HG03558 (cell line): Measurements from ENCODE around the gene LRPAP1.
"Not testable (repeated sequence)": the region's sequence is repeated elsewhere in the genome, so short reads cannot be mapped to it uniquely, and the experiment has no call there.

Experiments
- ATAC-seq: cut with Tn5 transposase; IDR thresholded peaks from one replicate; pipeline ENCODE4 v1.9.1; 2021; ENCODE audit warnings: moderate number of reproducible peaks; ENCODE audit not compliant: unreplicated experiment; ENCODE audit errors: extremely low read depth

Gene LRPAP1

GRCh38 chr4:3531879-3532750, at the start of gene LRPAP1:
Gene LRPAP1, minus strand, starts transcription at chr4:3532422. Its CDS starts 10 bp downstream, at chr4:3532412.
- ATAC-seq: no peak

- not testable (repeated sequence) for ATAC-seq
Observed at GRCh38 chr4:3581334-3582090, 49.3 kb upstream of the LRPAP1 start.

GRCh38 chr4:3580859-3581258, 48.6 kb upstream of the LRPAP1 start:
- not testable (repeated sequence) for ATAC-seq

- not testable (repeated sequence) for ATAC-seq
Observed at GRCh38 chr4:3578527-3579144, 46.4 kb upstream of the LRPAP1 start.

GRCh38 chr4:3578052-3578451, 45.8 kb upstream of the LRPAP1 start:
- ATAC-seq: not testable (repeated sequence)

GRCh38 chr4:3577208-3577892, 45.1 kb upstream of the LRPAP1 start:
- not testable (repeated sequence) for ATAC-seq

GRCh38 chr4:3576533-3577207, 44.4 kb upstream of the LRPAP1 start:
- ATAC-seq: not testable (repeated sequence)

GRCh38 chr4:3575426-3576369, 43.5 kb upstream of the LRPAP1 start:
- ATAC-seq: not testable (repeated sequence)

GRCh38 chr4:3574865-3575264, 42.6 kb upstream of the LRPAP1 start:
- not testable (repeated sequence) for ATAC-seq

GRCh38 chr4:3574346-3574745, 42.1 kb upstream of the LRPAP1 start:
- ATAC-seq: not testable (repeated sequence)

GRCh38 chr4:3573131-3573530, 40.9 kb upstream of the LRPAP1 start:
- ATAC-seq: no peak

GRCh38 chr4:3572363-3572762, 40.1 kb upstream of the LRPAP1 start:
- no peak for ATAC-seq

GRCh38 chr4:3571921-3572320, 39.7 kb upstream of the LRPAP1 start:
- no peak for ATAC-seq

- ATAC-seq: not testable (repeated sequence)
Observed at GRCh38 chr4:3570923-3571322, 38.7 kb upstream of the LRPAP1 start.

- ATAC-seq: not testable (repeated sequence)
Observed at GRCh38 chr4:3569611-3570010, 37.4 kb upstream of the LRPAP1 start.

GRCh38 chr4:3566701-3567100, 34.5 kb upstream of the LRPAP1 start:
- not testable (repeated sequence) for ATAC-seq

- ATAC-seq: not testable (repeated sequence)
Observed at GRCh38 chr4:3566301-3566700, 34.1 kb upstream of the LRPAP1 start.

- not testable (repeated sequence) for ATAC-seq
Observed at GRCh38 chr4:3564948-3565347, 32.7 kb upstream of the LRPAP1 start.
